Right cardiac atrium (tissue), 5 donors: ENCODE data around the gene TGFBR3. TPM values are rescaled to one million over a fixed set of nuclear protein-coding genes. Genes with fewer than 3 reads are reported as not detected.
A peak's percentile ranks its signal among the peaks of the same experiment; 100 is the strongest.

Source experiments
- ATAC-seq, 2 donors: fragments of 200-7000 bp; cut with Tn5 transposase; one replicate each; pipeline versions ENCODE4 v1.8.0 to v1.9.1; 2020; ENCODE audit warnings: moderate library complexity in 2 of 2, mild to moderate bottlenecking in 1 of 2
- DNase-seq, 3 donors: peaks; one replicate each; pipeline ENCODE4 v3.0.0-alpha.2; 2020
- H3K27ac ChIP-seq: one replicate; pipeline ENCODE4 v1.5.1; 2013; ENCODE audit warnings: mild to moderate bottlenecking, low read length, control low read depth, moderate library complexity
- H3K27me3 ChIP-seq: one replicate; pipeline ENCODE4 v1.6.1; 2013; ENCODE audit not compliant: control insufficient read depth, insufficient read depth
- H3K4me1 ChIP-seq: one replicate; pipeline ENCODE4 v1.6.1; 2013; ENCODE audit warnings: low read length; ENCODE audit not compliant: control insufficient read depth, insufficient read depth
- H3K4me3 ChIP-seq: one replicate; pipeline ENCODE4 v1.5.1; 2013; ENCODE audit warnings: low read length, control low read depth
- H3K9me3 ChIP-seq: one replicate; pipeline ENCODE4 v1.6.1; 2013; ENCODE audit warnings: low read length; ENCODE audit not compliant: control insufficient read depth
- WGBS: extraction: QIAGEN DNeasy Blood & Tissue Kit; methylation state at CpG from one replicate; pipeline ENCODE4 v1.1.7; 2013; 5-methylcytosine and 5-hydroxymethylcytosine counted together
- intact Hi-C, 4 donors: fragments of 100-400 bp; cut with DNase I; formaldehyde crosslinking; loops; one replicate each; pipeline versions ENCODE4 v1.11.0 to v1.14.0; 2022 to 2023
- polyA plus RNA-seq: library from polyadenylated mRNA; stranded (reverse); fragments of 200-250 nt; gene quantifications from one replicate; pipeline ENCODE4 v1.2.3, GENCODE V29; 2013
- total RNA-seq, 4 donors: library from RNA; stranded (reverse); fragmentation: NEBNext Ultra II Directional; extraction: Animal tissue kit (Norgen Biotek cat#: 25700); gene quantifications; one replicate each; pipeline ENCODE4 v1.2.1, GENCODE V29; 2021
- donor health status: healthy with polysubstance abuse.
- donor health status: DM: no; HTN: yes; CAD: no.
- donor health status: DM: no; HTN: no; CAD: no.
- donor health status: DM: no; HTN: yes; CAD: no; lungs with severe emphysema.
- donor health status: DM: yes; HTN: yes; CAD: no.

Gene TGFBR3
- total and polyA plus RNA-seq, 5 donors = 14.5 to 52.4 (median 38.9) TPM

- Histone ChIP-seq H3K9me3 (no peaks in the 10 kb centered on the region), H3K4me3 (no peak overlapping the region), H3K27ac (peak overlapping the region; percentile 28), H3K27me3 (no peaks in the 10 kb centered on the region), H3K4me1 (peaks cover 11% of the 10 kb centered on the region)
- DNase-seq (peak in 2 of 3 donors; percentile 57 to 65), ATAC-seq (peak; percentile 78)
- 74% methylated on average over 3 of the region's 3 CpGs for WGBS
- intact Hi-C loops = loop anchor here in 2 of 4 donors (10.0 kb wide), 2 partner anchors 97 to 173 kb away; no protein-coding TSS in a partner anchor
Measured at GRCh38 chr1:91707114-91707889, 178.6 kb downstream of the TGFBR3 start.

DNA sequence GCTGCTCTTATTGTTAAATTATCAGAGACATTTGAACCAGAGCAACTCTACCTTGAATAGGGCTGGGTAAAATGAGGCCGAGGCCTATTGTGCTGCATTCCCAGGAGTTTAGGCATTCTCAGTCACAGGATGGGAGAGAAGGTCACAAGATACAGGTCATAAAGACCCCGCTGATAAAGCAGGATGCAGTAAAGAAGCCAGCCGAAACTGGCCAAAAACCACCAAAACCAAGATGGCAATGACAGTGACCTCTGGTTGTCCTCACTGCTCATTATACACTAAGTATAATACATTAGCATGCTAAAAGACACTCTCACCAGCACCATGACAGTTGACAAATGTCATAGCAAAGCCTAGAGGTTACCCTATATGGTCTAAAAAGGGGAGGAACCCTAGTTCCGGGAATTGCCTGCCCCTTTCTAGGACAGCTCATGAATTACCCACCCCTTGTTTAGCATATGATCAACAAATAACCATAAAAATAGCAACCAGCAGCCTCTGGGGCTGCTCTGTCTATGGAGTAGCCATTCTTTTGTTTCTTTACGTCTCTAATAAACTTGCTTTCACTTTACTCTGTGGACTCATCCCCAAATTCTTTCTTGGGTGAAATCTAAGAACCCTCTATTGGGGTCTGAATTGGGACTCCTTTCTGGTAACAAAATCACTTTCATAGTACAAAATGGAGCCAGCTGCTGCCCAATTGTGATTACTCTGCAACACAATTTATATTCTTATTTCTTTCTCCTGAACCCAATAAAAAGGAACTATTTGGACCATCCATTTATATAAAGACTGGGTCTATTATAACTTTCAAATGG, 179.6 kb downstream of the TGFBR3 start:
- WGBS = 80% methylated on average over 5 of the region's 5 CpGs
- H3K9me3 ChIP-seq = no peaks in the 10 kb centered on the region
- intact Hi-C loops = loop anchor here in 2 of 4 donors (10.0 kb wide), 2 partner anchors 98 to 172 kb away; no protein-coding TSS in a partner anchor
- no peaks in the 10 kb centered on the region for H3K27me3 ChIP-seq
- ATAC-seq = no peak
- H3K27ac ChIP-seq = peak overlapping the region; percentile 73
- no peak overlapping the region for H3K4me3 ChIP-seq
- no peak for DNase-seq
- peaks cover 11% of the 10 kb centered on the region for H3K4me1 ChIP-seq

- Histone ChIP-seq H3K4me3 (no peak overlapping the region), H3K4me1 (peaks cover 9% of the 10 kb centered on the region), H3K27me3 (no peaks in the 10 kb centered on the region), H3K27ac (no peak overlapping the region), H3K9me3 (no peaks in the 10 kb centered on the region)
- ATAC-seq (peak in 1 of 2 donors; percentile 18), DNase-seq (no peak)
- intact Hi-C loops = loop anchor here in 2 of 4 donors (10.0 kb wide), 2 partner anchors 100 to 170 kb away; no protein-coding TSS in a partner anchor
- 66% methylated on average over 1 of the region's 1 CpG for WGBS
Measured at GRCh38 chr1:91704746-91705145, 181.2 kb downstream of the TGFBR3 start.

GRCh38 chr1:91703095-91703494, 182.9 kb downstream of the TGFBR3 start:
- ATAC-seq (no peak), DNase-seq (no peak)
- Histone ChIP-seq H3K27ac (no peak overlapping the region), H3K9me3 (no peaks in the 10 kb centered on the region), H3K4me3 (no peak overlapping the region), H3K27me3 (no peaks in the 10 kb centered on the region), H3K4me1 (peaks cover 14% of the 10 kb centered on the region)
- intact Hi-C loops = loop anchor here in 2 of 4 donors (10.0 kb wide), 2 partner anchors 102 to 168 kb away; no protein-coding TSS in a partner anchor
- 65% methylated on average over 4 of the region's 4 CpGs for WGBS

- ATAC-seq = no peak
- WGBS = 82% methylated on average over 4 of the region's 4 CpGs
- Histone ChIP-seq H3K27me3 (no peaks in the 10 kb centered on the region), H3K4me1 (peaks cover 18% of the 10 kb centered on the region), H3K27ac (peak overlapping the region; percentile 48), H3K9me3 (no peaks in the 10 kb centered on the region), H3K4me3 (no peak overlapping the region)
- DNase-seq = no peak
- intact Hi-C loops = loop anchor here in 2 of 4 donors (10.0 kb wide), 2 partner anchors 103 to 167 kb away; no protein-coding TSS in a partner anchor
Measured at GRCh38 chr1:91701472-91701869, 184.5 kb downstream of the TGFBR3 start.

GRCh38 chr1:91700771-91701471, 185.0 kb downstream of the TGFBR3 start:
- H3K9me3 ChIP-seq = no peaks in the 10 kb centered on the region
- H3K27ac ChIP-seq = no peak overlapping the region
- WGBS = 63% methylated on average over 8 of the region's 8 CpGs
- peaks cover 15% of the 10 kb centered on the region for H3K4me1 ChIP-seq
- no peak overlapping the region for H3K4me3 ChIP-seq
- ATAC-seq (no peak), DNase-seq (no peak)
- intact Hi-C loops = loop anchor here in 2 of 4 donors (10.0 kb wide), 2 partner anchors 104 to 166 kb away; no protein-coding TSS in a partner anchor
- no peaks in the 10 kb centered on the region for H3K27me3 ChIP-seq

GRCh38 chr1:91700332-91700731, 185.6 kb downstream of the TGFBR3 start:
- no peak for DNase-seq
- Histone ChIP-seq H3K4me3 (no peak overlapping the region), H3K4me1 (peaks cover 15% of the 10 kb centered on the region), H3K27ac (no peak overlapping the region), H3K27me3 (no peaks in the 10 kb centered on the region), H3K9me3 (no peaks in the 10 kb centered on the region)
- intact Hi-C loops = loop anchor here in 2 of 4 donors (10.0 kb wide), 2 partner anchors 104 to 166 kb away; no protein-coding TSS in a partner anchor
- 94% methylated on average over 2 of the region's 2 CpGs for WGBS
- ATAC-seq = no peak

DNA sequence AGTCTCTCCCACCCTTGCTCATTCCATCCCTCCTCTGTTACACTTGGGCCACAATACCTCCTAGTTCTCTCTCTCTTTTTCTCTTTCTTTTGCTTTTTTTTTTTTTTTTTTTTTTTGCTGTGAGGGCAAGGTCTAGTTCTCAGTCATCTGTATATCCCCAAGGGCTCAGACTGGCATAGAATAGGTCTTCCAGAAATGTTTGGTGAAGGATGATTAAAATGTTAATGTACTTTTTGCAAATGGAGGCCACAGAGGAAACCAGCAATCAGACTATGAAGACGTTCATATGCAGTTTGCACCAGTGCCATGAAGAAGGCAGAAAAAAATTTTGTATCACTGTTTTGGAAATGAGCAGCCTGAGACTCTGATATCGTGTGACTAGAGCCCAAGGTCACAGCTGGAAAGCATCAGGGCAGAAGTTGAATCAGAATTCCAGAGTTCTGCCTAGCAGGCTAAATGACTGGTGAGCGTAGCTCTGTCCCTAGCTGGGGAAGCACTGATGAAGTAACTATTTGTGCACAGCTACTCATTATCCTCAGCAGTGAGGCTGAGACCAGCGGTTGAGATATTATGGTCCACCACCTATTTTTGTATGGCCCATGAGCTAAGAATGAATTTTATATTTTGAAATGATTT, 186.5 kb downstream of the TGFBR3 start:
- DNase-seq = peak in 2 of 3 donors; percentile 41 to 68
- peaks cover 15% of the 10 kb centered on the region for H3K4me1 ChIP-seq
- WGBS = 42% methylated on average over 4 of the region's 4 CpGs
- H3K4me3 ChIP-seq = no peak overlapping the region
- peak; percentile 90 to 92 for ATAC-seq
- no peaks in the 10 kb centered on the region for H3K9me3 ChIP-seq
- intact Hi-C loops = loop anchor here in 2 of 4 donors (10.0 kb wide), 2 partner anchors 115 to 175 kb away; no protein-coding TSS in a partner anchor
- H3K27ac ChIP-seq = peak overlapping the region; percentile 48
- H3K27me3 ChIP-seq = no peaks in the 10 kb centered on the region

DNA sequence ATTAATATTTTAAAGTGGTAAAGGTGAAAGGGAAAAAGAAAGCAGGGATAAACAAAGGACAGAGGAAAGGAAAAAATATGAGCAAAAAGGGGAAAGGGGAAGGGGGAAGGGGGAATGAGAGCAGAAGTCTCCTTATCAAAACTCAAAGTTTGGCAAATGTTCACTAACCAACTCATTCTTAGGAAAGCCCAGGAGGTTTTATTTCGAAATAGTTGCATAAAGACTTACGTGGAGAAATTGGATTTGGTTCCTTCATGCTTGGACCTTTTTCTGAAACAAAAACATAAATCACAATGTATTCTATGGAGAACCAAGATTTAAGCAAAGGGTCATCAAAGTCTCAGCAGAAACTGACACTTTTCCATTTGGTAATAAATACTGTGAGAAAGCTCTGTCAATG, 188.1 kb downstream of the TGFBR3 start:
- no peak overlapping the region for H3K4me3 ChIP-seq
- peaks cover 20% of the 10 kb centered on the region for H3K4me1 ChIP-seq
- no peak for ATAC-seq
- H3K27ac ChIP-seq = no peak overlapping the region
- H3K9me3 ChIP-seq = no peaks in the 10 kb centered on the region
- intact Hi-C loops = loop anchor here in 2 of 4 donors (10.0 kb wide), 2 partner anchors 113 to 173 kb away; no protein-coding TSS in a partner anchor
- no peak for DNase-seq
- WGBS = 38% methylated on average over 2 of the region's 2 CpGs
- H3K27me3 ChIP-seq = no peaks in the 10 kb centered on the region

DNA sequence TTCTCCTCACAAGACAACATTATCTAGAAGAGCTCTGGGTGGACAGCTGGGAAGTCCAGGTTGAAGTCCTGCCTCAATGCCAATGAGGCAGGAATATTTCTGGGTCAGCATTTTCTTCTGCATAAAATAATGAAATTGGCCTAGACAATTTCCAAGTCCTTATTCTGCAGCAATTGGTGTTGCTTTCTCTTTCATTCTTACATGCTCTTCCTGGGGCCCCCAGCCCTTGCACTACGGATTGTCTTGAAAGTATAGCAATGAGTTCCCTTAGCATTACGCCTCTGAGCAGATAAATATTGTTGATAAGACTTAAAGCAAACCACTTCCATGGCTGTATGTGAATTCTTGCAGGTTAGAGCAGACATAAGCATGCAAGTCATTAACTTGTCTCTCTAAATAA, 188.5 kb downstream of the TGFBR3 start:
- ATAC-seq = no peak
- 38% methylated on average over 2 of the region's 2 CpGs for WGBS
- no peaks in the 10 kb centered on the region for H3K9me3 ChIP-seq
- DNase-seq = peak in 1 of 3 donors; percentile 43
- H3K27me3 ChIP-seq = no peaks in the 10 kb centered on the region
- intact Hi-C loops = loop anchor here in 2 of 4 donors (10.0 kb wide), 2 partner anchors 113 to 173 kb away; no protein-coding TSS in a partner anchor
- H3K4me1 ChIP-seq = peaks cover 20% of the 10 kb centered on the region
- no peak overlapping the region for H3K27ac ChIP-seq
- no peak overlapping the region for H3K4me3 ChIP-seq
